IPS DF 19.7 (cell line): ENCODE measurements around the gene PLXNC1.

Experiments
- DNase-seq: peaks from one replicate; pipeline ENCODE4 v3.0.0-alpha.2; 2013; ENCODE audit warnings: low read depth, low spot score

Gene PLXNC1

DNA sequence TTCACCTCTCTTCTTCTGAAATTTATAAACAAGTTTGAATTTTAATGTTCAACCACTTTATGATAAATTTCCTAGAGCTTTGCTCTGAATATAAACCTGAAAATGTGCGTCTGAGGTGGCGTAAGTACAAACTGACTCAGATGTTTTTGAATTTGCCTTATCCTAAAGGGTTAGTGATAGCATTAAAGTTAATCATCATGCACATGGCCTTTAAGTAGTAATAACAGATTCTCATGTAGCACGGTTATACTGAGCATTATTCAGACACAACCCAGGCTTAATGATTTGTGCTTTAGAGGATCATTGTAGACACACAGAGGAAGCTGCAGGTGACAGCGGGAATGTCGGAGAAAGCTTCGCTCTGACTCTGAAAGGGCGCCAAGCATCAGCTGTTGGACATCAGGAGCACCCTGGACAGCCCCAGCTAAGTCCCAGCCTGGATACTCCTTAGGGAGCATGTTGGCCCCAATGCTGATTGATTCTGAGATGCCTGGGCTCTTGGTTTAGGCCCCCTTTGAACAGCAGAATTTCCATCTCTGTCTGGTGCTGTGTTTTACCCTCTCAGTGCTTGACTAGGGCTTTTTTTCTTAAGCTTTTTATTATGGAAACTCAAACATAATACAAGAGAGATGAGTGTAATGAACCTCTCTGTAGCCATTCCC lies 91.1 kb downstream of the PLXNC1 start:
- no peak for DNase-seq

DNA sequence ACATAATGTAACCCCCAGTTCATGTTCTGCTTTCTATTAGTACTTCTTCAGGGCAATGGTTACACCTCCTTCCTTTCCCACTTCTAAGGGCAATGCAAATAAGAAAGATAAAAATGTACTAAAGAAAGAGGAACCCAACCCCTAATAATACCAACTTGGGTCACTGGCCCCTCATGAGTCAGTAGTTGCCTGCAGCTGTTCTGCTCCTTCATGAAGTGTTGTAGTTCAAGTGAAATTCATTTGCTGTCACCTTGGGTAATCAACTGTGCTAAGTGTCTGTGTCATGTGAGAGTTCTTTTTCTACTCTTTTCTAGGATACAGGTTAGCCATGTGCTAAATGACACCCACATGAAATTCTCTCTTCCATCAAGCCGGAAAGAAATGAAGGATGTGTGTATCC lies 91.8 kb downstream of the PLXNC1 start:
- DNase-seq = no peak

- DNase-seq = no peak
Measured at GRCh38 chr12:94242901-94243300, 94.5 kb downstream of the PLXNC1 start.

DNA sequence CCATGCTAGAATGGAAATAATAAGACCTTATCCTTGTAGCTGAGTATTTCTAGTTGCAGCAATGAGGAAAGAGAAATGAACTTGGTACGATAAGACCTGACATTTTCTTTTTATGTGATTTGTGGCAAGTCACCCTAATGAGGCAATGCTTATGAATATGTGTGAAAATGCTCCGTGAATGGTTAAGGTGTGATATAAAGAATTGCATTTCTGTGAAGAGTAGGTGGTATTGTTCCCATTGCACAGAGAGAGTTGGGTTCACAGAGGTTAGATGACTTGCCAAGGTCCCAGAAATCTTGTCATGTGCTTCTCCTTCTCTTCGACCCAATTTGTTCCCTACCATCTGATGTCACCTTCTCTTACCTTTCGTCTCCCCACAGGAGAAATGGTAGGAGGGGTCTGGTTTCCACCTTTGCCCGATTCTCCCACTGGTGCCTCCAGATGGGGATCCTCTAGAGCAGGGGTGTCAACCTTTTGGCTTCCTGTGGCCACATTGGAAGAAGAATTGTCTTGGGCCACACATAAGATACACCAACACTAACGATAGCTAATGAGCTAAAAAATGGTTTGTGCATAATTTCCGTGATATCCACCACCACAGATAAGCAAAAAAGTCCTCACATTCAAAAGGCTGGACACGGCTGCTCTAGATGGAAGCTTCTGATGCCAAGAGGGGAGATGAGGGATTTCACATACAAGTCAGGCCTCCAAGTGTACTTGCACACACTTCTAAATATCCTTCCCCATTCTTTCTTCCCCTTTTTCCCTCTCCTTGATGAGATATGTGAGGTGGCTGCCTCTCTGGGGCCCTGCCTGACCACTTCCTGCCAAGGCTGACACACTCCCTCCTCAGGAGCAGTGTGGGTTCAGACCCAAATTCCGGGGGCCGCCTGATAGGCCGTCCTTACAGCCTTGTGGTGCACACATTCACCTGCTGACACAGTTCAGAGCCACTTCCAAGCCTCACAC lies 96.1 kb downstream of the PLXNC1 start:
- DNase-seq = no peak

GRCh38 chr12:94245631-94246383 lies 97.4 kb downstream of the PLXNC1 start:
- no peak for DNase-seq

- DNase-seq = no peak
Measured at GRCh38 chr12:94247246-94247645, 98.9 kb downstream of the PLXNC1 start.

- DNase-seq = no peak
Measured at GRCh38 chr12:94248582-94248981, 100.2 kb downstream of the PLXNC1 start.

DNA sequence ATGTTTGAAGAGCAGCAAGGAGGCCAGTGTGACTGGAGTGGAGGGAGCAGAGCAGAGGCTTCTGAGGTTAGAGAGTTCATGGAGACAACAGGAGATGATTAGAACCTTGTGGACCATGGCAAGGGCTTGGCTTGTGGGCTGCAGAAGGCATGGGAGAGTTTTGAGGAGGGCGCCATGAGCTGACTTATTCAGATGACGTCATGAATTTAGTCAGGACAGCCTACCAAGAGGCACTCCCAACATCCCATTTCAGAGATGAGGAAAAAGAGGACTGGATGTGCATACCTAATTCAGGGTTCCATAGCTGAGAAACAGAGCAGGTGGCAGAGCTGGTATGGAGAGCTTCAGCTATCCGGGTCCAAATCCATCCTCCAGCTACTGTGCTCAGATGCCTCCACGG lies 101.8 kb downstream of the PLXNC1 start:
- no peak for DNase-seq

DNA sequence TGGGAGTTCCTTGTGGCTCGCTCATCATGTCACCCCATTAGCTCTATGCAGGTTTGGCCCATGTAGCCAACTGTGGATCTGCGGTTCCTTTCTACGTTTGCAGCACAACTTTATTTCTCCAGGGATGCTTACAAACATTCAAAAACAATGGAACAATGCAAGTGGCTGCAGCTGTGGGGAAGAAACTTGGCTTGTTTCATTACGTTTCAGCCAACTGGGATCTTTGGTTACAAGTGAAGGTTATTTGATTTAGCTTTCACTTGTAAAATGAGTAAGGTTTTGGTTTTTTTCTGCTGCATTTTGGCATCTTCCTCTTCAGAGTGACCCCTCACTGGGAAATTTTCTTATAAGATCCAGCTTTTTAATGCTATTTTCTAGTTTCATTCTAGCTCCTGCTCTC lies 105.9 kb downstream of the PLXNC1 start:
- DNase-seq = no peak

DNA sequence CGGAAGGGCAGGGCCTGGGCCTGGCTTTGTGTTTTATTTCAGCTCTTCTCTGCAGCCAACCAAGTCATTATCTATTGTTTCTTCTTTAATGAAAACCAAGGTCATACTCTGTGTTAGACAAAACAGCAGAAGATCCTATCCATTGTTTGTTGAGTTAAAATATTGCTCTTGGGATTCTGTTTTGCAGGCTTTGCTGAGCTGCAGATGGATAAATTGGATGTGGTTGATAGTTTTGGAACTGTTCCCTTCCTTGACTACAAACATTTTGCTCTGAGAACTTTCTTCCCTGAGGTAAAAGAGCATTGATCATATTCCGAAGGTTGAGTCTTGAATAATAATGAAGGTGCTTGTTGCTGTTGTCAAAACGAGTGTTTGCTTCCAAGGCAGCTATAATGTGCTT lies 106.6 kb downstream of the PLXNC1 start:
- no peak for DNase-seq

DNA sequence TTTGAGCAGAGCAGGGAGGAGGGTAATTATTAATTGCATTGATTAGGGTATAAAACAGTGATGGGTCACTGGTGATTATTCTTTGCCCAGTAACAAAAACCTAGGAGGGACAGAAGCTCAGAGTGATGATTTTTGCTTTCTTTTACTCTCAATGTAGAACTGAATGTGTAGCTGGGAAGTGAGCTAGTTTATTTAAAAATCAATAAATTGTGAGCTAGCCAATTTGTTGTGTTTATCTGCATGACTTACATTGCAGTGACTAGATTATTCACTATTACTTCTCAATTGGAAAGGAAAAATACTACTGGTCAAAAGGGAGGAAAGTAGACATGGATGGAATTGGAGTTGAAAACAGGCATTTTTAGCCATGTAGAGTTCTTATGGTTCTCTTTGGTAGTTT lies 107.1 kb downstream of the PLXNC1 start:
- no peak for DNase-seq

DNA sequence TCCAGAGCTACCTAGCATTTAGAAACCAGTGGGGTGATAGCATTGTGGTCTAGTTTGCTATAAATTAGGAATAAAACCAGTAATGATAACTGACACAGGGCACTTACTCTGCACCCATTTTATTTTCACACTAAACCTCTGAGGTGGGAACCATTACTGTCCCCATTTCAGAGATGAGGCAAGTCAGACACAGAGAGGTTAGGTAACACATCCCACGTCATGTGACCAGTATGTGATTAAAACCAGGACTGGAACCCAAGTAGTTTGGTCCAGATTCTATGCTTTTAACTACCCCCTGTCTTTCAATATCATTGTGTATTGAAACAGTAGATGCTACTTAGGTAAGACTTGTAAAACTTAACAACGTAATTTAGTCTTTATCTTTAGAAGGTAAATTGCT lies 110.2 kb downstream of the PLXNC1 start:
- DNase-seq = no peak

DNA sequence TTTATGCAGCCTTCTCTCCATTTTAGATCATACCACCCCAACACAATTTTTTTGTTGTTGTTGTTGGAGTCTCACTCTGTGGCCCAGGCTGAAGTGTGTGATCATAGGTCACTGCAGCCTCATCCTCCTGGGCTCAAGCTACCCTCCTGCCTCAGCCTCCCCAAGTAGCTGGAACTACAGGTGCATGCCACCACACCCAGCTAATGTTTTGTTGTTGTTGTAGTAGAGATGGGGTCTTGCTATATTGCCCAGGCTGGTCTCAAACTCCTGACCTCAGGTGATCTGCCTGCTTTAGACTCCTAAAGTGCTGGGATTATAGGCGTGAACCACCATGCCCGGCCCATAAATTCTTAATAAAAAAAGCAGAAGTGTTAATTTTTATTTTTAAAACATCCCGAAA lies 111.6 kb downstream of the PLXNC1 start:
- no peak for DNase-seq

DNA sequence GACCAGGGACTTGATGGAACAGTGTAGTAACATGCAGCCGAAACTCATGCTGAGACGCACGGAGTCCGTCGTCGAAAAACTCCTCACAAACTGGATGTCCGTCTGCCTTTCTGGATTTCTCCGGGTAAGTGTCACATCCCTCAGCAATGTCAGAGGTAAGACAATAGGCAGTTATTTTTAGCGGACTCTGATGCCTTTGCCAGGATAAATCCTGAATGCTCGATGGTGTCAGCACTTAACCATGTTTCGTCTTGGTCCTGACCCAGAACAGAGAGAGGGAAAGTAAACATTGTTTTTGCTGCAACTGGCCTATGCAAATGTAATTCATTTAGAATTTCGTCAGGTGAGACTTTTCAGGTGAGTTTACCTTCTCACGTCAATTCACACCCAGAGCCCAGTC lies 112.3 kb downstream of the PLXNC1 start:
- no peak for DNase-seq

DNA sequence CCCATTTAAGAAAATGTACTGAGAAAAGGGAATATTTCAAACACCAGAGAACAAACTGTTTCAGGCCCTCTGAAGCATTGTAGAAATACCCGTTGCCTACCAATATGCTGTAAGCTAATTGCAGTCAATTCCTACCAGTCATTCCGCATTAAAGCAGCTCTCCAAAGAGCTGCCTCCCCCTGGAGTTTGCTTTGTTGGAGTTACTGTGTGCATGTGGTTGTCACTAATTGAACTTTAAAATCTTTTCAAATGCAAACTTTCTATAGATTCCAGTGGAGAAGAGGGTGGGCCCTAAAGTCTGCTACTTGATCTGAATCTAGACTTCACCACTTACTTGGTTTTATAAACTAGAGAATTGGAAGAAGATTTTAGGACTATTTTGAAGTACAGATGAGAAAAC lies 112.7 kb downstream of the PLXNC1 start:
- DNase-seq = peak; percentile 71

DNA sequence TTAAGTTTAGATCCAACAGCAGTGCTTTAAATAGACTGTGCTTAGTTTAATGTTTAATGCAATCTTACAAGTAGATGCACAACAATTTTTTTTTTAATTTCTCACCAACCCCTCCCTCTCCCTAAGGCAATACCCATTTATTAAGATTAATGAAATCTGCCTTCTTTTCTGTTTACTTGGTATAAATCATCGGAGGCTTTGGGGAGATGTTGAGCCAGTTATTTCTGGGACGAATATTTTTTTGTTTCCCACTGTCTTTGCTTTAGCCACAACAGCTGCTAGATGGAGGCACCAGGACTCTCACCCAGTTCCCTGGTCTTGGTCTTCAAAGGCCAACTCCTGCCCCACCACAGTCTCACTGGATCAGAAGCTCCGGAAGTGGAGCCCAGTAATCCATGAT lies 113.4 kb downstream of the PLXNC1 start:
- no peak for DNase-seq

GRCh38 chr12:94262228-94263010 lies 114.0 kb downstream of the PLXNC1 start:
- DNase-seq = no peak

DNA sequence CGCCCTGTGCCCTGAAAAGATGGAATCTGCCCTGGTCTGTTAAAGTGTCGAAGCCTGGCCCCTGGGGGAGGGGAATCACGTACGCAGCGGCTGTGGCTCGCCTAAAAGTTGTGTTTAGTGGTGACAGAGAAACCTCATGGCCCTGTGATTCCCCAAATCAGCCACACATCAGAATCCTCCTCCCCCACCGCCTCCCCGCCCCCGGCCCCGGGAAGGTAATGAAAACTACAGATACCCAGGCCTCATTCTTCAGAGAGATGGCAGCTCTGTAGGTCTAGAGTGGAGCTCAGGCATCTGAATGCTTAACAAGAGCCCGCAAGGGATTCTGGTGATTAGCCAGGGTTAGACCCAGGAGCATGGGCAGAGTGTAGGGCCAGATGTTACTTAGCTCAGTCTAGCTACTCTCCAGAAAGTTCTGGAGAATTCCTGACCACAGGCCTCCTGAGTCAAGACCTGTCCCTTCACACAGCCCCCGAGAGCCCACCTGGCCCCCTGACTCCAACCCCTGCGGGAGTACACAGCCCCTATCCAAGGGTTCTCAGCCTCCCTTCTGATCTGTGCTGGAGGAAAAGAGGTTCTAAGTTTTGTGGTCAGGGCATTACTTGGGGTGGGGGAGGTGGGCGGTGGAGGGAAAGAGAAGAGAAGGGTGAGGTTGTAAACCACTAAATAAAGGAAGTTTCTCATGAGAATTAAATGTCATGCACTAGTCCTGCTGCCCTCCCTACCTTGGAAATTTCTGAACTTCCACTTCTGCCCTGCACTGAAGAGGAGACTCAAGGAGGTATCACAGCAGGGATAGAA lies 114.8 kb downstream of the PLXNC1 start:
- no peak for DNase-seq

- peak; percentile 80 for DNase-seq
Measured at GRCh38 chr12:94263905-94264561, 115.7 kb downstream of the PLXNC1 start.
